ENCODE data around the gene FAM219B.

Gene FAM219B

GRCh38 chr15:74872702-74873035 is 34.0 kb downstream of the FAM219B start:
- no peak for DNase-seq

- DNase-seq: no peak
Measured at GRCh38 chr15:74870436-74871215, 36.0 kb downstream of the FAM219B start.

GRCh38 chr15:74869726-74870407 is 36.8 kb downstream of the FAM219B start:
- no peak for DNase-seq

GRCh38 chr15:74869372-74869725 is 37.3 kb downstream of the FAM219B start:
- no peak for DNase-seq

GRCh38 chr15:74868059-74868458 is 38.6 kb downstream of the FAM219B start:
- no peak for DNase-seq

- DNase-seq: no peak
Measured at GRCh38 chr15:74867466-74868038, 39.1 kb downstream of the FAM219B start.

- DNase-seq: no peak
Measured at GRCh38 chr15:74866090-74866489, 40.6 kb downstream of the FAM219B start.

- no peak for DNase-seq
Measured at GRCh38 chr15:74865316-74865715, 41.3 kb downstream of the FAM219B start.

GRCh38 chr15:74864296-74864695 is 42.4 kb downstream of the FAM219B start:
- DNase-seq: no peak

- no peak for DNase-seq
Measured at GRCh38 chr15:74863239-74864056, 43.2 kb downstream of the FAM219B start.

- no peak for DNase-seq
Measured at GRCh38 chr15:74858369-74858740, 48.3 kb downstream of the FAM219B start.

- DNase-seq: no peak
Measured at GRCh38 chr15:74857671-74858368, 48.8 kb downstream of the FAM219B start.

GRCh38 chr15:74857082-74857655 is 49.5 kb downstream of the FAM219B start:
- no peak for DNase-seq

- DNase-seq: no peak
Measured at GRCh38 chr15:74856537-74856936, 50.1 kb downstream of the FAM219B start.

GRCh38 chr15:74855857-74856256 is 50.8 kb downstream of the FAM219B start:
- DNase-seq: no peak

GRCh38 chr15:74854453-74855022 is 52.1 kb downstream of the FAM219B start:
- no peak for DNase-seq

GRCh38 chr15:74851960-74852359 is 54.7 kb downstream of the FAM219B start:
- no peak for DNase-seq

- no peak for DNase-seq
Measured at GRCh38 chr15:74850393-74850792, 56.3 kb downstream of the FAM219B start.

All from NCI-H446 treated with DMSO at 0.1 percent for 48 hours (cell line).